ENCODE results near the gene GRIN2C.

The GRIN2C gene

DNA sequence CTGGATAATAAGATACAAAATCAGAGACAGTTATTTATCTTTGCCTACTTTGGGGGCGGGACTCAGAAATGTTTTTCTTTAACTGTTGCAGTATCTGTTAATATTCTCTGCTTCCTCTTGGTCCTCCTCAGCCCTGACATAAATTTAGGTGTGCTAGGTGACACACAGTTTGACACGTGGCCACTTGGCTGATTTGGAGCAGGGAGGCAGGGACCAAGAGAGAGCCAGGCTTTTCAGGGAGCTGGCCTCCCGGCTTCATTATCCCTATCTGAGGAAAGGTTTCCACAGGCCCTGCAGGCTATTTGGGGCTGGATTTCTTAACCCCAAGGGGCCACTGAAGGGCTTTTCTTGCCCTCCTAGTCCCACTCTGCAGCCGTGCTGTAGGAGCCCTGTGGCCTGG is 63.5 kb downstream of the GRIN2C start:
- no peak for DNase-seq

GRCh38 chr17:74795327-74796020 is 64.2 kb downstream of the GRIN2C start:
- no peak for DNase-seq

DNA sequence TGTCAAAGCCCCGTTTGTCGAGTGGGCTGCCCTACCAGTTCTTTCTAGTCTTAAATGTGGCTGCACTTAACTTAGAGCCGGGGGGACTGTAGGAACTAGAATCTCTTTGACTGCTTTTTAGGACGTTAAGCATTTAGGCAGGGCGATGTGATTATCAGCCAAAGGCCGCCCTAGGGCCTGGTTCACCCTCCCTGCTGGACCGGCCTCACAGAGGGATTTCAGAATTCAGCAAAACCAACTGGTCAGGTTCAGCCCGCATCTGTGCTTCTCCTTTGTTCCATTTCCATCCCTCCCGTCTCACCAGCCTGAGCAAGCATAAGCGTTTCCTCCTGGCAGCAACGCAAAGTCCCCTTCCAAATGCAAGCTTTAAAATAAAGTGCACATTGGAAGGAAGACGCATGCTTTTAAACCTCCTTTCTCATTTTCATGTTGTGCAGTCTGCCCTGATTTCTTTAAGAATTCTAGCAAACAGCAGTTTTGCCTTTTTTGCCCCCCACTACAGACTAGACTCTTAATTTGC is 67.0 kb downstream of the GRIN2C start:
- no peak for DNase-seq

Data from AML-193 (cell line).